GM21717 (cell line): ENCODE data around the gene EXOC3L1.
A peak's percentile ranks its signal among the peaks of the same experiment; 100 is the strongest.

Experiments
- ATAC-seq: cut with Tn5 transposase; IDR thresholded peaks from one replicate; pipeline ENCODE4 v1.9.1; 2021; ENCODE audit warnings: mild to moderate bottlenecking, moderate library complexity; ENCODE audit not compliant: unreplicated experiment

EXOC3L1 gene, protein sequence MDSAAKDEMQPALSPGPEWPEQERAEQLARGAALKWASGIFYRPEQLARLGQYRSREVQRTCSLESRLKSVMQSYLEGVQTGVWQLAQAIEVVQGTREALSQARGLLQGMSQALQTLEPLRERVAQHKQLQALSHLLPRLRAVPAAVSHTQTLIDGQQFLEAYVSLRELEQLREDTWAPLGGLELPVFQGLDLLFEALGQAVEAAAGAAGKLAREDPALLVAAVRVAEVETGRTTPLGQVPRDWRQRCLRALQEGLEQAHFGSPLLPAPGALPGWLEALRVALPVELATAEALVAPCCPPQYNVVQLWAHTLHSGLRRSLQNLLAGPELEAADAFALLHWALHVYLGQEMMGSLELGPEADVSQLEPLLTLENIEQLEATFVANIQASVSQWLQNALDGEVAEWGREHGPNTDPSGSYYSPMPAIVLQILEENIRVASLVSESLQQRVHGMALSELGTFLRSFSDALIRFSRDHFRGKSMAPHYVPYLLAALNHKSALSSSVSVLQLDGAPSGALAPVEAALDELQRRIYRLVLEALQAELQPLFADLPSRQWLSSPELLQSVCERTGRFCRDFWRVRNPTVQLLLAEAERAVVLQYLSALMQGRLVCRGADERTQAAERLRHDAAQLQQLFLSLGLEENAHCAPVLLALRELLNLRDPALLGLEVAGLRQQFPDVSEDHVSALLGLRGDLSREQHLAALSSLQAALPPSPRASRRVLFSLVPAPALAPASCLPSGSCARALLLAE

DNA sequence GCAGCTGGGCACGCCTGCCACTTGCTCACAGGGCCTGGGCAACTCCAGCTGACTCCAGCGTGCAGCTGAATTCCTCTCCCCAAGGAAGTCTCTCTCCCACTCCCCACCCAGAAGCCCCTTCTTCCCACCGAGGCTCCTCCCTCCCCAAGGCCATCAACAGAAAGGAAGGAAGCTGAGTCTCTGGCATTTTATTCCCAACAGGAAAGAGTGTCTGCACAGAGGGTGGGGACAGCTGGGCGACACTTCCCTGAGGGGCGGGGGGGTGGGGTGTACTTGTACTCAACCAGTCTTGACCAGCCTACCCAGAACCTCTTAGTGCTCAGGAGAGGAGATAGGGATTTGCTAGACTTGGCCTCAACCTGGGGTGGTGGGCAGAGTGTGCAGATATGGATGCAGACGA, at the start of gene EXOC3L1:
Gene EXOC3L1 (minus strand): TSS at position 96 of the 400 bp plus-strand sequence. CDS start 460 bp downstream, outside the sequence.
- no peak for ATAC-seq

DNA sequence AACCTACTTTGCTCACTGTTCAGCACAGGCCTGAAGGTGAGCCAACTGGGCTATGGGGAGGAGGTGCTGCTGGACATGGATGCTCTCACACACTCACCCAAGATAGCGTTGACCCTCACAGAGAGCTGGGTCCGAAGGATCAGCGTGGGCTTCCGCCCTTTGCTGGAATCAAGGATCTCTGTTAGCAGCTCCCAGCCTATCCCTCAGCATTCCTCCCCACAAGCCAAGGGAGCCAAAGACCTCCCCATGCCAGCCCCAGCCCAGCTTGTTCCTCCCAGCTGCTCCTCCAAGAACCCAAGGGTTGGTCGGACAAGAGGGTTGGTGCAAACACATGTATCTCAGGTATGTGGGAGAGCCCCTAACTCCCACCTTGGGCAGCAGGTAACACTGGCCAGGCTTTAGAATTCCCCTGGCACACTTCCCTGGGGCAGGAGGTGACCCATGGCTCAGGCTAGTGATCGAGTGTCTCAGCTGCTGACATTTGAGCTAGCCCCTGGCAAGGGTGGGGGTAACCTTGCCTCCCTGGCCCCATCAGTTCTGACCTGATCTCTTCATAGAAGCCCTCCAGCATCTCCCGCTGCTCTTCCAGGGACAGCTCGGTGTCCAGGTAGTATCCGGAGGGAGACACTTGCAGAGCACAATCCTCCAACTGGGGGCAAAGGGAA, 49.0 kb upstream of the EXOC3L1 start:
- ATAC-seq, result no peak

DNA sequence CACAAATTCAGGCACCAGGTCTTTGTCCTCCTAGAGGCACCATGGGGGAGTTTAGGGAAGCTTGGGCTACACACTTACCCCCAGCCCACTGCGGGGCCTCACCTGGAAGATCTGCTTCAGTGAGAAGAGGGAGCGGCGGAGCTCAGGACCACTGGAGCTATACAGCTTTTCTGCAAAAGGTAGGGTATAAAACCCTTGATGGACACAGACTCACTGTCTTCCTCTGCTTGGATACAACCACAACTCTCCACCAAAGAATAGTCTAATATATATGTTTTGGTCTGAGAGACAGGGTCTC, 48.3 kb upstream of the EXOC3L1 start:
- no peak for ATAC-seq

DNA sequence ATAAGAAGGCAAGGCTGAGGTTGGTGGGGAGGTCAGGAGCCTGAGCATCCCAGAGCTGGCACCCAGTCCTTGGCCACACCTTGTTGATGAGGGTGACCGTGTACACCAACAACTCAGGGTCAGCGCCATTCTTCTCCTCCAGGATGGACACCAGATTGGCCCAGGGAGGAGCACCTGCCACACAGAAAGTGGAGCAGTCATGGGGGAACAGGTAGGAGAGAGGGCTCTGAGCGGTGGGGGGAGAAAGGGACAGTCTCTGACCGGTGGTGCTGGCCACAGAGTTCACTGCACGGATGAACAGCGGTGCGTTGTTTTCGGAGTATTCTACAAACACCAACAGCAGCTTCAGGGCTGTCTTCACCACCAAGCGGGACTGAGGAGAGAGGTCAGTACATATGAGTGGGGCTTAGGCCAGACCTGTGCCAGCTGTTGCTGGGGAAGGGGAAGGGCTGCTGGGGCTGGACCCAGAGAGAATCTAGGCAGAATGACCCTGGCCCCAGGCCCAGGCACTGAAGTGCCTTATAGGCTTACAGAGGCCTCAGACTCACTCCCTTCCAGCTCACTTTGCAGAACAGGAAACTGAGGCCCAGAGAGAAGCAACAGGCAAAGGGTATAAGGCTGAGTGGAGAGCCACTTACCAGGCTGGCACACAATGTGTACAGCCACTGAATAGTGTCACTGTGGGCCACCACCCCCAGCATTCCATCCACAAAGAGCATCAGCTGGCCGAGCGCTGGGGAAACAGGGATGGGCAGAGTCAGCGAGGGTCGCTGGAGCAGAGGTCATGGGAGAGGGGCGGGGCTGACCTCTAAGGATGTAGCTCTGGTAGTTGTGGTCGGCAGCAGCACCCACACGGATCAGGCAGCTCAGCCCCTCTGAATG, 47.7 kb upstream of the EXOC3L1 start:
- no peak for ATAC-seq

DNA sequence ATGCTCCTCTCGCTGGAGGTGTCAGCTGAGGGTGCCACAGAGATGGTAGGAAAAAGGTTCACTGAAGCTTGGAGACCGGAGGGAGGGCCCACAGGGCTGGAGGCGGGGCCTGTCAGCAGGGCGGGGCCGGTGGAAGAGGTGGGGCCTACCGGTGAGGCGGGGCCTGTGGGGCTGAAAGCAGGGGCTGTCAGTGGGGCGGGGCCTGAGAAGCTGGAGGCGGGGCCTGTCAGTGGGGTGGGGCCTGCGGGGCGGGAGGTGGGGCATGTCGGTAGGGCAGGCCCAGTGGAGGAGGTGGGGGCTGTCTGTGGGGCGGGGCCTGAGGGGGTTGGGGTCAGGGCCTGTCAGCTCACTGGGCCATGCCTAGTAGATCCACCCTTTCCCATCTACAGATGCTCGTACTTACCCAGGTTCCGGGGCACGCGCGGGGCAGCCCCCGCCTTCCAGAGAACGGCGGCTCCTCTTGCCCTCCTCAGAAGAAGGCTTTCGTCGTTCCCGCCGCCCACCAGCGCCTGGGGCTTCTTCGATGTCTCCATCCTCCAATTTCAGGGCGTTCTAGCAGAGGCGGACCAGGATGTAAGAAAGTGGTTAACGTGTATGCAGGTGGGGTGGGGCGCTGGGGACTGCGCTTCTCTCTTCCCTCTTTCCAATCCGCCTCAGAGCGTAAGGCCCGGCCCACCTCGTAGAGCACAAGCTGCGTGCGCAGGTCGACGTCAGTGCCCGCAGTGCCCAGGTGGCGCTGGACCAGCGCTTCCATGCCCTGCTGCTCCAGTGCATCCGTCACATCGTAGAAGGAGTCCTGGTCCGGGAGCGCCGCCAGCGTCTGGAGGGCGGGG, 46.8 kb upstream of the EXOC3L1 start:
- ATAC-seq, result no peak

DNA sequence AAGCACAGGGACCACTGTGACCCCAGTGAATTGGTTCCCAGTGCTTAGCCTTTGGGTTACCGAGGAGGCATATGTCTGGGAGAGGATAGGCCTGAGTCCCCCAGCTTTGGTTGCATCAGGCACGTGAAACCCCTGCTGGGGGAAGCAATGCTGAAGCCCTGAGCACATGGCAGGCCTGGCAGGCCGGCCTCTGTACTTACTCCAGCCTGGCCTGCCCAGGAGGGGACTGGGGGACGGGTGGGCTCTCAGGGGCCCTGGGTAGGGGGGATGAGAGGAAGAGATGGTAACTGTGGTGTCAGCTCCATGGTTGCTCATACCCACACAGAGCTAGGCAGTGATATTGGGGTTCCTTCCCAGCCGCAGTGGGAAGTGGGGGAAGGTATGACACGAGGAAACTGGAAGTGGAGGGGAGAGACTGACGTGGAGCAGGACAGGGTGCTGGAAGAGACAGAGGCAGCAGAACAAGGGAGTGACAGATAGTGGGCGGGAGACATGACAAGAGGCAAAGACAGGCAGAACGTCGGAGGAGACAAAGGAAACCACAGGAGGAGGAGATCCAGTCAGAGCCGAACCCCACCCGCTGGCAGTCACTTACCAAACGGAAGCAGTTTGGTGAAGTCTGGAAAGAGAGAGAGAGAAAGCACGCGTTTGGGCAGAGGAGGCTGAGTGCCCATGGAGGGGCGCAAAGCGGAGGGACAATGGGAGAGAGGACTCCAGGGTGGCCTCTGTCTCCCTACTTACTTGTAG, 46.1 kb upstream of the EXOC3L1 start:
- ATAC-seq, result no peak

DNA sequence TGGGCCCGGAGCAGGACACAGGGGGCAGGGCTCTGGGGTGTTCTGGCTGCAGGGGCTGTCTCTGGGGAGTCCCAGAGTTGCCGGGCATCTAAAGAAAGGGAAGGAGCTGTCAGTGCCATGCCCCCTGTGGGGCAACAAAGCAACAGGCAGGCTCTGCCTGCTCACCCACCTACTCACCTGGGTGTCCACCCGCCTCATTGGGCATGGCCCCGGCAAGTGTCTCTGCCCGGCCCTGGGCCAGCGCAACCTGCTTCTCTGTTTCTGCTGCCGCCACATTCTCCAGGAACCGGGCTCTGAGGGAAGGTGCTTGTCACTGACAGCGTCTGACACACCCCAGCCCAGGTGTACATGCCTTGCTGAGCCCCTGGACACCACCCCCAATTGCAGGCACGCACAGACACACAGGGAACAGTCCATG, 44.3 kb upstream of the EXOC3L1 start:
- no peak for ATAC-seq

DNA sequence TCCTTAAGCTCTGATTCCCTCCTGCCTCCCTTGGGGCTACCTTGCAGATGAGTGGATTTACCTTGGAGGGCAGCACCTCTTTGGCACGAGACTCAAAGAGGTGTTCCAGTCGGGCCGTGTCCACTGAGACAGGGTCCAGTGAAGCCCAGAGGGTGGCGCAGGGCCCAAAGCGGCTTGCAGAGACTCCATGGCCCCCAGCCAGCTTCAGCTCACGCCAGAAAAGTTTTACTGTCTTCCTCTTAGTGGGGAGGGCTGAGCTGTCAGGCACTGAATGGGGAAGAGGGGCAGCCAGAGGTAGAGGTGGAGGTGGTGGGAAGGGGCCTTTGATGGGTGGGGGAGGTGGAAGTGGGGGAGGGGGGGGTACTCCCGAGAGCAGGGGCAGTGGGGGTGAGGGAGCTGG, 43.7 kb upstream of the EXOC3L1 start:
- no peak for ATAC-seq

DNA sequence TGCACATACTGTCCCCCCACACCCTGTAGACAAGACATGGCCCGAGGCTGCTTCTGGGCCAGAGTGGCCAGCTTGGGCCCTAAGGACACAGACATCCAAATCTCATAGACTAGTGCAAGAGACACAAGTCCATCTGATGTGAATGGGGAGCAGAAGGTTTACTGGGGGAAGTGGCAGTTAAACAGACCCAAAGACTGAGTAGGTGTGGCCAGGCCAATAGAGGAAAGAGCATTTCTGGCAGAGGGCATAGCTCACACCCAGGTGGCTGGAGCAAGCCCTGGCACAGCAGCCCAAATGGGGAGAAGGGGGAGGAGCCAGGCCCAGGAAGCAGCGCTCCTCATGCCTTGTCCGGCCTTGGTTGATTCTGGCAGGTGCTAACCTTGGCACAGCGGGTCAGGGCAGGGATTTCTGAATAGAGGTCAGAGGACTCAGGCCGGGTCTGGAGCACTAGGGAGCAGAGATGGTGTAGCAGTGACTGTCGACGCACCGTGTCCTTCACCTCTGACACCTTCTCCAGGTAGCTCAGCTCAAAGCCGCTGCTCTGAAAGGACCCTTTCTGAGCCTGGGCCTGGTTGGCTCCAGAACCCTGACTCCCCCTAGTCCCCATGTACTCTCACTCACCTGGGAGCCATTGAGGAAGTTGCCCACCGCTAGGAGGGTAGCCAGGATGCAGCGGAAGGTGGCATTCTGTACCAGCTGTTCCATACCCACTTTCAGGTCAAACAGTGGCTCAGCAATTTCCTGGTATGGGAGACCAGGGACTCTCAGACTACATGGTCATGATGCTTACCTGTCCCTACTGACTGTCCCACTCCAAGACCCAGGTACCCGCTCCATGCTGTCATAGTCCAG, 41.1 kb upstream of the EXOC3L1 start:
- no peak for ATAC-seq

DNA sequence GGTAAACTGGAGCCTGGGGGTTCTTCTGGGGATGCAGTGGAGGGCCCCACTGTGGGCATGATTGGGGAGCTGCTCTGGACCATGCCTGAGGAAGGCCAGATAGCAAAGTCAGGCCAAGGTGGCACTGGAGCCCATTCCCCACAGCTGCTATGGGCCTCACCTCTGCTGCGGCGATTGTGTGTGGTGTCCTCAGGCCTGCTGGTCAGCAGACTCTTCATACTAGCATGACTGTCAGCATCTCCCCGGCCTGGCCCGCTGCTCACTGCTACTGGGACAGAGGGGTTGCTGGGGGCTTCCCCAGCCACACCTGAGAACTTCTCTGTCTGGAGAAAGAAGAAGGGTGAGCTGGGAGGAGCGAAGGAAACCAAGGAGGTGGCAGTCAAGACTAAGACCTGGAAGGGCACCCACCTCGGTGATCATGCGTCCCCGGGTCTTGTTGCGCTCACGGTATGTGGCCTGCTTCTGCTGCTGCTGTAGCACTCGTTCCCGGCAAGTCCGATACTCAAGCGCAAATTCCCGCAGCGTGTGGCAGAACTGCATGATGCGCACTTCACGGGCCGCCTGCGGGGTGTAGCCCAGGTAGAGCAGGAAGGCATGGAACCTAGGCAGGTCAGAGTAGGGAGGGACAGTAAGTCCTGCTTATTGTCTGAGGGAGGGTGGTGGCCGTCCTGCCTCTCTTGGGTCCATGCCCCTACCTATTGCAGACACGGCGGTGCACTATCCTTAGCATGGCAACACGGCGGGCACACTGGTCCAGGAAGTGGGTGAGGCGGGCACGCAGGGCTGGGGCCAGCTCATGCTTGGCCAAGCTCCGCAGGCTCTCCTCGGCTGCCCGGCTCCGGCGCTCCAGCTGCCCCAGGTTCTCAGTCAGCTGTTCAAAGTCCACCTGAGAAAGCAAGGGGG, 40.2 kb upstream of the EXOC3L1 start:
- no peak for ATAC-seq

DNA sequence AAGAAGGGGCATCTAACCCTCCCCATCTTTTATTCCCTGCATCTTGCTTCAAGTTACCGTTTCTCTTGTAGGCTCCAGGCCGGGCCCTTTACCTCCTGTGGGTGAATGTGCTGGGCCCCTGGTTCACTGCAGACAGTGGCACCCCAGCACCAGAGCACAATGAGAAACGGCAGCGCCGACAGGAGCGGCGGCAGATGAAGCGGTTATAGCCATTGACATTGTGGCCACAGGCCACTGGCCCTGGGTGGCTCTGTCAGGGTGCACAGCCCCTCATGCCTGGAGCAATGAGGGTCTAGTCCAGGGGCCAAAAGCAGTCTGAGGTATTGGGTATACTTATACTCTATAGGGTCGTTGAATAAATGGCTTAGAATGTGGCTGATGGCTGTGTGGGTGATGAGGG, 39.0 kb upstream of the EXOC3L1 start:
- no peak for ATAC-seq

DNA sequence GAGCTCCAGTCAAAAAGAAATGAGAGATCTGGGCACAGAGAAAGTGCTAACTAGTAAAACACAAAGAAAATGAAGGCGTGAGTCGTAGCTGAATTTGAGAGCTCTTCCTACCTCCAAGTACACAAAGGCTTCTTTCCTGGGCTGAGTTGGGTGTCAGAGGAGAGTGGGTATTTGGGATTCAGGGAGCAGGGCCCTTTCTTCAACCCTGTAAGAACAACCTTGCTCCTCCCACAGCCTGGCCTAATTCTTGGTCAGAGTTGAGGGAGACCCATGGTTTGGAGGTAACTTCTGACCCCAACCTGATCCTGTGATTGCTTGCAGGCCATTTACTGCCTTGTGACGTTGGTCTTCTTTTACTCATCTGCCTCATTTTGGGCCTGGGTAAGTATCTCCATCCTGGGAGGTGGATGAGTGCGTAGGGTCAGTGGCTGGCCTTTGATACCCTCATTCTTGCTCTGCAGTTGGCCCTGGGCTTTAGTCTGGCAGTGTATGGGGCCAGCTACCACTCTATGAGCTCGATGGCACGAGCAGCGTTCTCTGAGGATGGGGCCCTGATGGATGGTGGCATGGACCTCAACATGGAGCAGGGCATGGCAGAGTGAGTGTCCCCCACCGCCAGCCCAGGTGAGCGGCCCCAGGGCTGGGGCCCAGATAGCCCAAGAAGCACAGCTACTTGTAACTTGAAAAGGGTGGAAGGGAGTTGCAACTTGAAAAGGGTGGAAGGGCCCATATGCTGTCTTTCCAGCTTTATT, 38.3 kb upstream of the EXOC3L1 start:
- ATAC-seq, result no peak

DNA sequence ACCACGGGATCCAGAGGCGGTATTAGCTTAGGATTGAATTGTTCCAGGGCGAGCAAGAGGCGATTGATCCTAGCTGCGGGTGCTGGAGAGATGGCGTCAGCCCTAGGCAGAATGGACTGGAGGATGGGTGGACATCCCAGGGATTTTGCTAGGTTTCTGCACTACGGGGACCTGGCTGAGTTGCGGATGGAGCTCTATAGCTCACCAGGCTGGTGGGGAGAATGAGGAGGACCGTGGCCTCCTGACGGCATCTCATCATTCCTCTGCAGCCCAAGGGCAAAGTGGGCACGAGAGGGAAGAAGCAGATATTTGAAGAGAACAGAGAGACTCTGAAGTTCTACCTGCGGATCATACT, 37.6 kb upstream of the EXOC3L1 start:
- ATAC-seq, result no peak

DNA sequence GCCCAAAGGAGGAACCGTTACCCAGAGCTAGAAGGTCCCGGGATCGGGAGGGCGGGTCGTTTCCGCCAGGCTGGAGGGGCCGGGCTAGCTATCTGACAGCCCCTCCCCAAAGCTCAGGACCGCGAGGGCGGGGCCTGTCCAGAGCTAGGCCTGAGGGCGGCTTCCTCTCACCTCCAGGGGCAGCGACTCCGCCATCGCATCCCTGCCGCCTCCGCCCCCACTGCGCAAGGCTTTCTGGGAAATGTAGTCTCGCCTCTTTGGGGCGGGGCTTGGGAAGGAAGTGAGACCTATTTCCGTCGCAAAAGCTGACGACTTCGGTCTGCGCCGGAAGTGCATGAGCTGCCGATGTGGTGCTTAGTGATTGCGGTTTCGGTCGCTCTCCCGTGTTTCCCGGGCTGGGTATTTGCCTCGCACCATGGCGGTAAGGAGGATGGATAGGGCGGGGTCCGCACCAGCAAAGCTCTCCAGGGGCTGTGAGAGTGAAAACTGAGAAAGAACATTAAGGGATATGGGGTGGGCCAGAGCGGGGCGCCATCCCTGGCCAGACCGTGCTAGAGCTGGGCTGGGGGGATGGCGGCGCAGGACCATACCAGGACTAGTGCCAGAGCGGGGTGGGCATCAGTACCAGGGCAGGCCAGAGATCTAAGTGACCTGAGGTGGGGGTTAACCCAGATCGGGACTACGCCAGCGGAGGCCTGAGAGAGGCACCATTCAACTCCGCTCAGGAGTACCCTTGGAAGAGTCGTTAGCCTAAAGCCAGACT, 37.0 kb upstream of the EXOC3L1 start, which contains the start of gene TMEM208:
Gene TMEM208 (plus strand): TSS at position 327 of the 763 bp plus-strand sequence. CDS start 89 bp downstream, at position 416.
- ATAC-seq, result peak; percentile 86

DNA sequence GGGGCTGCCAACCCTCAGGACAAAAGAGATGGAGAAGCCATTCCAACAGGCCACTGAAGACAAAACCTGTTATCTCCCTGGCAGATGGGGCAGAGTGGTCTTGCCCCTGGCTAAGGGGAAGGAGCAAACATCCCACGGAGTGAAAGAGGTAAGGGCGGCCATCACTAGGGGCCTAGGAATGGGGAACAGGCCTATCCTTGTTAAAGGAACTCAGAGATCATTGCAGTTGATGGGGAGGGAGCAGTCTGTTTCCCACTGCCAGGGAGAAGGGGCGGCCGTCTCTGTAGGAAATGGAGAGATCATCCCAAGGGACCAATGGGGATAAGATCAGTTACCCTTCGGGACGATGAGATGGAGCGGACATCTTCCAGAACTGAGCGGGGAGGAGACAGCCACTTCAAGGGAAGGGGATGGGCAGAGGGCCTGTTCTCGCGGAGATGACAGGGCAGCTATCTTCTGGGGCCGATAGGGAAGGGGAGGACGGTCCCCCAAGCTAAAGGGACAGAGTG, 36.4 kb upstream of the EXOC3L1 start:
- no peak for ATAC-seq

DNA sequence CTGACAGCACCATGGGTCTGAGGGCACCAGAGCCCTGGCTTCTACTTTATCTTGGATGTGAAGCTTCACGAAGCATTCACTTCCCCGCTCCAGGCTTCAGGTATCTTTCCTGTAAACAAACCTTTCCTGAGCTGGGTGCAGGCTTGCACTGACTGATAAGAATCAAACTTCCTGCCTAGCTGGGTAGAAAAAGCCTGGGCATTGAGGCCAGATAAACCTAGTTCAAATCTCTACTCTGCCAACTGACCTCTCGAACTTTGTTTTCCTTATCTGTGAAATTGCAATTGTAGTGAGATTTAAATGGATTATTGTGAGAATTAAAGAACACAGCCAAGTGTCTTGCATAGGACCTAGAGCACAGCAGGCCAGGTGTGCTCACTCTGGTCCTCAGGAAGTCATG, 34.1 kb upstream of the EXOC3L1 start:
- ATAC-seq, result no peak
